Activated CD4-positive, alpha-beta T cell treated with anti-CD3 and anti-CD28 coated beads, Interleukin-2, amount 50 U/mL, for 16 hours (primary cell): ENCODE data around the gene BAZ2B.
"Not testable (repeated sequence)": the region's sequence is repeated elsewhere in the genome, so short reads cannot be mapped to it uniquely, and the experiment has no call there.

Source experiments
- DNase-seq: peaks from one replicate; pipeline ENCODE4 v3.0.0-alpha.2; 2020

Gene BAZ2B

GRCh38 chr2:159402790-159403189 lies 213.6 kb downstream of the BAZ2B start:
- no peak for DNase-seq

- not testable (repeated sequence) for DNase-seq
These were observed 214.2 kb downstream of the BAZ2B start for GRCh38 chr2:159402160-159402559.

- DNase-seq = no peak
These were observed 216.5 kb downstream of the BAZ2B start for GRCh38 chr2:159399716-159400415.

GRCh38 chr2:159396799-159397198 lies 219.5 kb downstream of the BAZ2B start:
- no peak for DNase-seq

GRCh38 chr2:159382447-159383028 lies 233.8 kb downstream of the BAZ2B start:
- no peak for DNase-seq

- DNase-seq = no peak
These were observed 234.8 kb downstream of the BAZ2B start for GRCh38 chr2:159381574-159381973.

- DNase-seq = no peak
These were observed 235.6 kb downstream of the BAZ2B start for GRCh38 chr2:159380685-159381239.

GRCh38 chr2:159379181-159379580 lies 237.2 kb downstream of the BAZ2B start:
- no peak for DNase-seq

- no peak for DNase-seq
These were observed 241.1 kb downstream of the BAZ2B start for GRCh38 chr2:159375241-159375640.

- DNase-seq = no peak
These were observed 244.8 kb downstream of the BAZ2B start for GRCh38 chr2:159371506-159371905.

- DNase-seq = no peak
These were observed 249.8 kb downstream of the BAZ2B start for GRCh38 chr2:159366538-159366937.

GRCh38 chr2:159362816-159363251 lies 253.5 kb downstream of the BAZ2B start:
- DNase-seq = no peak

GRCh38 chr2:159362094-159362493 lies 254.3 kb downstream of the BAZ2B start:
- no peak for DNase-seq

GRCh38 chr2:159361603-159362002 lies 254.7 kb downstream of the BAZ2B start:
- not testable (repeated sequence) for DNase-seq

GRCh38 chr2:159356053-159356554 lies 260.2 kb downstream of the BAZ2B start:
- no peak for DNase-seq

GRCh38 chr2:159351977-159352376 lies 264.4 kb downstream of the BAZ2B start:
- no peak for DNase-seq

- no peak for DNase-seq
These were observed 266.6 kb downstream of the BAZ2B start for GRCh38 chr2:159349674-159350299.

GRCh38 chr2:159326569-159327255 lies 289.6 kb downstream of the BAZ2B start:
- DNase-seq = no peak

- no peak for DNase-seq
These were observed 293.9 kb downstream of the BAZ2B start for GRCh38 chr2:159322419-159322818.

- DNase-seq = no peak
These were observed 298.8 kb downstream of the BAZ2B start for GRCh38 chr2:159317392-159318088.

GRCh38 chr2:159307942-159308341 lies 308.4 kb downstream of the BAZ2B start:
- DNase-seq = no peak

- no peak for DNase-seq
These were observed 315.8 kb downstream of the BAZ2B start for GRCh38 chr2:159300586-159300985.
